Mesendoderm (in vitro differentiated cells): ENCODE results near the gene RAC2.

ENCODE experiments used
- DNase-seq: peaks from one replicate; pipeline ENCODE4 v3.0.0; 2013
- H2AK5ac ChIP-seq: 2 replicates; pipeline ENCODE4 v1.6.1; 2013; ENCODE audit warnings: low read length, inconsistent platforms
- H2BK120ac ChIP-seq: 2 replicates; pipeline ENCODE4 v1.6.1; 2013; ENCODE audit warnings: low read depth, mild to moderate bottlenecking, low read length, moderate library complexity, mixed read lengths
- H2BK15ac ChIP-seq: replicated peaks from 2 replicates; pipeline ENCODE4 v1.6.1; 2013; ENCODE audit warnings: low read depth, mild to moderate bottlenecking, moderate library complexity
- H2BK5ac ChIP-seq: 2 replicates; pipeline ENCODE4 v1.6.1; 2013; ENCODE audit warnings: low read length, inconsistent platforms
- H3K18ac ChIP-seq: 2 replicates; pipeline ENCODE4 v1.6.1; 2013; ENCODE audit warnings: mild to moderate bottlenecking, low read length, mixed read lengths
- H3K23ac ChIP-seq: one replicate; pipeline ENCODE4 v1.6.1; 2013; ENCODE audit warnings: low read length
- H3K27ac ChIP-seq: 2 replicates; pipeline ENCODE4 v1.5.1; 2013; ENCODE audit warnings: low read depth, mild to moderate bottlenecking, inconsistent platforms, low read length, moderate library complexity
- H3K27me3 ChIP-seq: 2 replicates; pipeline ENCODE4 v1.6.1; 2013; ENCODE audit warnings: low read length, control low read depth, mild to moderate bottlenecking, inconsistent platforms; ENCODE audit not compliant: insufficient read depth, poor library complexity
- H3K36me3 ChIP-seq: 2 replicates; pipeline ENCODE4 v1.6.1; 2013; ENCODE audit warnings: low read length, inconsistent platforms; ENCODE audit not compliant: control insufficient read depth, insufficient read depth
- H3K4ac ChIP-seq: one replicate; pipeline ENCODE4 v1.6.1; 2013; ENCODE audit warnings: low read depth, mild to moderate bottlenecking, low read length, moderate library complexity
- H3K4me1 ChIP-seq: 2 replicates; pipeline ENCODE4 v1.6.1; 2013; ENCODE audit warnings: low read depth, low read length, inconsistent platforms; ENCODE audit not compliant: control insufficient read depth
- H3K4me2 ChIP-seq: 2 replicates; pipeline ENCODE4 v1.6.1; 2013; ENCODE audit warnings: low read length
- H3K4me3 ChIP-seq: 2 replicates; pipeline ENCODE4 v1.5.1; 2013; ENCODE audit warnings: mild to moderate bottlenecking, low read length
- H3K56ac ChIP-seq: one replicate; pipeline ENCODE4 v1.6.1; 2013; ENCODE audit warnings: low read length
- H3K79me1 ChIP-seq: 2 replicates; pipeline ENCODE4 v1.6.1; 2013; ENCODE audit warnings: low read length, inconsistent platforms
- H3K79me2 ChIP-seq: 2 replicates; pipeline ENCODE4 v1.6.1; 2013; ENCODE audit warnings: mild to moderate bottlenecking, low read length; ENCODE audit not compliant: control insufficient read depth, insufficient read depth
- H3K9ac ChIP-seq: 2 replicates; pipeline ENCODE4 v1.6.1; 2013; ENCODE audit warnings: low read length, inconsistent platforms
- H4K5ac ChIP-seq: one replicate; pipeline ENCODE4 v1.6.1; 2013; ENCODE audit warnings: low read length
- H4K8ac ChIP-seq: one replicate; pipeline ENCODE4 v1.6.1; 2013; ENCODE audit warnings: low read depth, mild to moderate bottlenecking, control low read depth, low read length, moderate library complexity
- WGBS: extraction: QIAGEN DNeasy Blood & Tissue Kit; methylation state at CpG from one replicate; pipeline ENCODE4 v1.1.7; 2013; ENCODE audit warnings: low lambda C conversion rate, missing lambda C conversion rate; ENCODE audit not compliant: insufficient coverage; ENCODE audit errors: extremely low coverage; 5-methylcytosine and 5-hydroxymethylcytosine counted together

Gene RAC2

GRCh38 chr22:37213941-37214730 lies 29.9 kb downstream of the RAC2 start:
- Histone ChIP-seq H3K79me2 (no peaks in the 10 kb centered on the region), H3K36me3 (no peaks in the 10 kb centered on the region), H3K18ac (no peak overlapping the region), H3K4ac (no peak overlapping the region), H3K4me3 (no peak overlapping the region), H4K5ac (no peak overlapping the region), H3K4me2 (no peak overlapping the region), H2BK5ac (no peak overlapping the region), H2BK120ac (no peak overlapping the region), H3K4me1 (no peaks in the 10 kb centered on the region), H2AK5ac (no peak overlapping the region), H3K23ac (no peak overlapping the region), H3K27me3 (no peaks in the 10 kb centered on the region), H2BK15ac (no peak overlapping the region), H3K27ac (no peak overlapping the region), H3K9ac (no peak overlapping the region), H3K56ac (no peak overlapping the region), H4K8ac (no peak overlapping the region), H3K79me1 (no peaks in the 10 kb centered on the region)
- no CpG with 5 or more reads among the region's 13 CpGs for WGBS
- no peak for DNase-seq

GRCh38 chr22:37213218-37213855 lies 30.7 kb downstream of the RAC2 start:
- no peak for DNase-seq
- Histone ChIP-seq H3K23ac (no peak overlapping the region), H3K36me3 (no peaks in the 10 kb centered on the region), H3K4me1 (no peaks in the 10 kb centered on the region), H3K27ac (no peak overlapping the region), H3K56ac (no peak overlapping the region), H3K4ac (no peak overlapping the region), H2BK120ac (no peak overlapping the region), H3K18ac (no peak overlapping the region), H2BK15ac (no peak overlapping the region), H3K27me3 (no peaks in the 10 kb centered on the region), H3K9ac (no peak overlapping the region), H3K4me2 (no peak overlapping the region), H3K4me3 (no peak overlapping the region), H4K5ac (no peak overlapping the region), H2BK5ac (no peak overlapping the region), H2AK5ac (no peak overlapping the region), H3K79me1 (no peaks in the 10 kb centered on the region), H4K8ac (no peak overlapping the region), H3K79me2 (no peaks in the 10 kb centered on the region)
- WGBS: no CpG with 5 or more reads among the region's 18 CpGs

- no peaks in the 10 kb centered on the region for H3K4me1 ChIP-seq
- no peak within 1 kb of the TSS for H4K5ac ChIP-seq
- no peak within 1 kb of the TSS for H3K27ac ChIP-seq
- H3K27me3 ChIP-seq: no peaks in the 10 kb centered on the region
- H2BK5ac ChIP-seq: no peak within 1 kb of the TSS
- H3K56ac ChIP-seq: peak within 1 kb of the TSS; percentile 60
- no peaks in the 10 kb centered on the region for H3K79me2 ChIP-seq
- no peak within 1 kb of the TSS for H2AK5ac ChIP-seq
- peak within 1 kb of the TSS; percentile 38 for H3K9ac ChIP-seq
- H3K4me3 ChIP-seq: no peak within 1 kb of the TSS
- no peak within 1 kb of the TSS for H4K8ac ChIP-seq
- no peak within 1 kb of the TSS for H3K4ac ChIP-seq
- peak within 1 kb of the TSS; percentile 80 for H3K23ac ChIP-seq
- no peak within 1 kb of the TSS for H2BK120ac ChIP-seq
- H2BK15ac ChIP-seq: no peak within 1 kb of the TSS
- no peak within 1 kb of the TSS for H3K4me2 ChIP-seq
- no peaks in the 10 kb centered on the region for H3K79me1 ChIP-seq
- H3K18ac ChIP-seq: no peak within 1 kb of the TSS
- no peak for DNase-seq
- H3K36me3 ChIP-seq: no peaks in the 10 kb centered on the region
- no CpG with 5 or more reads among the region's 23 CpGs for whole genome bisulfite sequencing
Observed at GRCh38 chr22:37212174-37212906, 31.7 kb downstream of the RAC2 start, which contains the start of gene SSTR3. Gene SSTR3, minus strand, starts transcription at chr22:37212477. Its CDS starts 4,674 bp downstream, at chr22:37207803.

GRCh38 chr22:37211866-37212173 lies 32.2 kb downstream of the RAC2 start:
- Histone ChIP-seq H3K4me1 (no peaks in the 10 kb centered on the region), H3K4ac (no peak overlapping the region), H4K5ac (no peak overlapping the region), H3K4me2 (no peak overlapping the region), H3K36me3 (no peaks in the 10 kb centered on the region), H3K79me1 (no peaks in the 10 kb centered on the region), H3K9ac (no peak overlapping the region), H2BK120ac (no peak overlapping the region), H3K56ac (no peak overlapping the region), H3K27me3 (no peaks in the 10 kb centered on the region), H2AK5ac (no peak overlapping the region), H3K23ac (no peak overlapping the region), H3K27ac (no peak overlapping the region), H4K8ac (no peak overlapping the region), H2BK5ac (no peak overlapping the region), H2BK15ac (no peak overlapping the region), H3K4me3 (no peak overlapping the region), H3K18ac (no peak overlapping the region), H3K79me2 (no peaks in the 10 kb centered on the region)
- no peak for DNase-seq
- no CpG with 5 or more reads among the region's 6 CpGs for WGBS

- H3K27me3 ChIP-seq: no peaks in the 10 kb centered on the region
- H2BK5ac ChIP-seq: no peak overlapping the region
- no peaks in the 10 kb centered on the region for H3K4me1 ChIP-seq
- H3K27ac ChIP-seq: no peak overlapping the region
- no peak overlapping the region for H3K18ac ChIP-seq
- H3K23ac ChIP-seq: no peak overlapping the region
- no CpG with 5 or more reads among the region's 24 CpGs for WGBS
- H2AK5ac ChIP-seq: no peak overlapping the region
- H3K4ac ChIP-seq: no peak overlapping the region
- no peaks in the 10 kb centered on the region for H3K36me3 ChIP-seq
- H2BK120ac ChIP-seq: no peak overlapping the region
- no peaks in the 10 kb centered on the region for H3K79me2 ChIP-seq
- no peak overlapping the region for H3K9ac ChIP-seq
- H4K8ac ChIP-seq: no peak overlapping the region
- no peak overlapping the region for H3K4me2 ChIP-seq
- H3K56ac ChIP-seq: no peak overlapping the region
- no peak overlapping the region for H2BK15ac ChIP-seq
- H4K5ac ChIP-seq: no peak overlapping the region
- DNase-seq: no peak
- no peaks in the 10 kb centered on the region for H3K79me1 ChIP-seq
- no peak overlapping the region for H3K4me3 ChIP-seq
Observed at GRCh38 chr22:37211075-37211865, 32.8 kb downstream of the RAC2 start.
